GM06990 (cell line): ENCODE results near the gene SLC34A1.

ENCODE experiments used
- DNase-seq: peaks from one replicate; pipeline ENCODE4 v3.0.0-alpha.2; 2011; ENCODE audit not compliant: insufficient read length; ENCODE audit errors: extremely low read depth
- H3K27me3 ChIP-seq: replicated peaks from 2 replicates; pipeline ENCODE4 v1.6.0; 2011; ENCODE audit warnings: low read length; ENCODE audit not compliant: control insufficient read depth, insufficient read depth
- H3K36me3 ChIP-seq: 2 replicates; pipeline ENCODE4 v1.5.1; 2011; ENCODE audit warnings: low read length; ENCODE audit not compliant: control insufficient read depth, insufficient read depth
- H3K4me3 ChIP-seq: replicated peaks from 2 replicates; pipeline ENCODE4 v1.5.1; 2011; ENCODE audit warnings: low read depth, mild to moderate bottlenecking, control low read depth, low read length
- TF ChIP-seq, protein P1 (sequence below): IDR thresholded peaks from 2 replicates; pipeline ENCODE4 v1.5.1; 2011; ENCODE audit warnings: low read length, control low read depth, mild to moderate bottlenecking, inconsistent platforms; ENCODE audit not compliant: insufficient read depth, poor library complexity, severe bottlenecking

Gene SLC34A1

DNA sequence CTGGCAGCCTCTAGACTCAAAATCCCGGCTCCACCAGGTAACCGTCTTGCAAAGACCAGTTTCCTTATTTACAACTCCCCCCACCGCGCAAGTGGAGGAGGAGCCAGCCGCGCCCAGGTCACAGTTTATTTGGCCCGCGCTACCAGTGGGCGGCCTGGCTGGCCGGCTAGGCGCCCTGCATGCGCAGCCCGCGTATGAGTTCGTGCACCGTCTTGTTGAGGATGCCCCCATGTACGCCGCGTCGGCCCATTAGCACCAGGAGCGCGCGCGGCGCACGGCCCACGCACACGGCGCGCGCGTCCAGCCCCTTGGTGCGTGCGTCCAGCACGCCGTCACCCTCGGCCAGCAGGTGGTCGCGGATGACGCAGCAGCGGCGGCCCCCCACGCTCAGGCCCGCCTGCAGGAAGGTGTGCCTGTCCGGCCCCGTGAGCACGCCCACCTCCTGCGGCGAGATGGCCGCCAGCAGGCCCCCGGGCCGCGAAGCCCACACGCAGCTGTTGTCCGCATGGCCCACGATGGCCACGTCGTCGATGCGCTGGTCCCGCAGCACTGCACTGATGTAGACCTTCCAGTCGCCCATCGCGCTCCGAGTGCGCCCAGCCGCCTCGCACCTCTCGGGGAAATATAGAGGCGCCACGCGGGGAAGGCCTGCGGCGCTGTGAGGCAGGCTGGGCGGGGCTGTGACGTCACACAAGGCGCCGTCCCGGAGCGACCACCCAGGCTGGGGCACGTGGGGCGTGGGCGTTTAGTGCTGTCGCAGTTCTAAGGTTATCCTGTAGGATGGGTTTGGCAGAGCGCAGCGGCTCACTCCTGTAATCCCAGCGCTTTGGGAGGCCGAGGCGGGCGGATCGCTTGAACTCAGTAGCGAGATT lies 16.0 kb downstream of the SLC34A1 start, which contains the start of gene PFN3:
Gene PFN3 (minus strand): TSS at position 665 of the 872 bp plus-strand sequence. CDS start 85 bp downstream, at position 580.
- Histone ChIP-seq H3K36me3 (no peaks in the 10 kb centered on the region), H3K4me3 (no peak within 1 kb of the TSS), H3K27me3 (no peaks in the 10 kb centered on the region)
- DNase-seq, result no peak
- TF ChIP-seq, protein P1, sequence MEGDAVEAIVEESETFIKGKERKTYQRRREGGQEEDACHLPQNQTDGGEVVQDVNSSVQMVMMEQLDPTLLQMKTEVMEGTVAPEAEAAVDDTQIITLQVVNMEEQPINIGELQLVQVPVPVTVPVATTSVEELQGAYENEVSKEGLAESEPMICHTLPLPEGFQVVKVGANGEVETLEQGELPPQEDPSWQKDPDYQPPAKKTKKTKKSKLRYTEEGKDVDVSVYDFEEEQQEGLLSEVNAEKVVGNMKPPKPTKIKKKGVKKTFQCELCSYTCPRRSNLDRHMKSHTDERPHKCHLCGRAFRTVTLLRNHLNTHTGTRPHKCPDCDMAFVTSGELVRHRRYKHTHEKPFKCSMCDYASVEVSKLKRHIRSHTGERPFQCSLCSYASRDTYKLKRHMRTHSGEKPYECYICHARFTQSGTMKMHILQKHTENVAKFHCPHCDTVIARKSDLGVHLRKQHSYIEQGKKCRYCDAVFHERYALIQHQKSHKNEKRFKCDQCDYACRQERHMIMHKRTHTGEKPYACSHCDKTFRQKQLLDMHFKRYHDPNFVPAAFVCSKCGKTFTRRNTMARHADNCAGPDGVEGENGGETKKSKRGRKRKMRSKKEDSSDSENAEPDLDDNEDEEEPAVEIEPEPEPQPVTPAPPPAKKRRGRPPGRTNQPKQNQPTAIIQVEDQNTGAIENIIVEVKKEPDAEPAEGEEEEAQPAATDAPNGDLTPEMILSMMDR, result no peak

DNA sequence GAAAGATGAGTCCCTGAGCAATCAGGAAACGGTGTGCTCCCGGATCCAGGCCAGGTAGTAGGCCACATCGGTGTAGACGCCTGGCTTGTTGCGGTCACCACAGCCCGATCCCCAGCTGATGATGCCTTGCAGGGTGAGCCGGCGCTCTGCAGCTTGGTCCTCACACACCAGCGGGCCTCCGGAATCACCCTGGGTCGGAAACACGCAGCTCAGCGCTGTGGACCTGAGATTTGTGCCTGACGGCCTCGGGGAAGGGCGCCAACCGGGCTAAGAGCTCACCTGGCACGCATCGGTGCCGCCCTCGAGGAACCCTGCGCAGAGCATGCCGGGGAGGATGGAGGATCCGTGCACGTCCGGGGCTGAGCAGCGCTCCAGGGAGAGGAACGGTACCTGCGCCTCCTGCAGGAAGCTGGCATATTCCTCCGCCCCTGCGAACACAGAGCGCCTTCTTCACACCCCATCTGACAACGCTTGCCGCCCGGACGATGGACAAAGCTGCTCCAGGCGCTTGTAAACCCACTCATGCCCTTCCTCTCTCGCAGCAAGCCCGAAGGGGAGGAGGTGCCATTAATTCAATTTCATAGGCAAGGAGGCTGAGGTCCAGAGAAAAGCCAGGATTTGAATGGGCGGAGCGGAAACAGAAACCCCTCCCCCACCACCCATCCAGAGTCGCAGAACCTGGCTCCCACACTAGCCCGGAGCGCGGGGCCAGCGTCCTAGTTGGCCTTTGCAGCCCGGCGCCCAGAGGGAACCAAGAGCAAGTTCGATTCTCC lies 18.2 kb downstream of the SLC34A1 start:
- Histone ChIP-seq H3K36me3 (no peaks in the 10 kb centered on the region), H3K4me3 (peak overlapping the region; percentile 67), H3K27me3 (no peaks in the 10 kb centered on the region)
- peak; percentile 44 for DNase-seq
- TF ChIP-seq, protein P1, result peak; percentile 50

DNA sequence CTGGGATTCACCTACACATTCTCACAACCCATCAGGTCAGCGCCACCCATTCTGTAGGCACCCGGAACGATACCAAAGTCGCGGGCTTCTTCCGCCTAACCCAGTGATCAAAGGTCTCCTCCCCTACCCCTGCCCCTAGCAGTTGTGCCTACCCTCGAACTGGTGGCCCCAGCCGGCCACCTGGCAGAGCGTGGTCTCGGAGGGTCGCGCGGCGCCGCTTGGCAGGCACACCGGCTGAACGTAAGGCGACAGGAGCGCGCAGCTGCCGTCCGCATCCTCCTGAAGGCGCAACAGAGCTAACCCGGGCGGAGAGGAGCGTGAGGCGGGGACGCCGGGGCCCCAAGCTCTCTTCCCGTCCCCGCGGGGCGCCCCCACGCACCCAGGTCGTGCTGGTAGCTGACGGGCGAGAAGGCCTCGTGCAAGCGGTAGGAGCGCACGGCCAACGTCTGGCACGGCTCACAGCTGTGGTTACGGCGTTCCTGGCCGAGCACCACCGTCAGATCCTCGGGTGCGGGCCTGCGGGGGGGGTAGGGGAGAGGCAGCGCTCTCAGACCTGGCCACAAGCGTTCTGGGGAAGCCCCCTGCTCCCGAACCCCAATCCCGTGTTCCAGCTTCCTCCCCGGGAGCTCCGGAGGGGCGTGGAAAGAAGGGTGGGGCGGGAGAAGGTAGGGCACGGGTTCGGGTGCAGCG lies 19.0 kb downstream of the SLC34A1 start:
- DNase-seq, result no peak
- TF ChIP-seq, protein P1, result peak; percentile 22
- Histone ChIP-seq H3K4me3 (peak overlapping the region; percentile 67), H3K36me3 (no peaks in the 10 kb centered on the region), H3K27me3 (no peaks in the 10 kb centered on the region)

DNA sequence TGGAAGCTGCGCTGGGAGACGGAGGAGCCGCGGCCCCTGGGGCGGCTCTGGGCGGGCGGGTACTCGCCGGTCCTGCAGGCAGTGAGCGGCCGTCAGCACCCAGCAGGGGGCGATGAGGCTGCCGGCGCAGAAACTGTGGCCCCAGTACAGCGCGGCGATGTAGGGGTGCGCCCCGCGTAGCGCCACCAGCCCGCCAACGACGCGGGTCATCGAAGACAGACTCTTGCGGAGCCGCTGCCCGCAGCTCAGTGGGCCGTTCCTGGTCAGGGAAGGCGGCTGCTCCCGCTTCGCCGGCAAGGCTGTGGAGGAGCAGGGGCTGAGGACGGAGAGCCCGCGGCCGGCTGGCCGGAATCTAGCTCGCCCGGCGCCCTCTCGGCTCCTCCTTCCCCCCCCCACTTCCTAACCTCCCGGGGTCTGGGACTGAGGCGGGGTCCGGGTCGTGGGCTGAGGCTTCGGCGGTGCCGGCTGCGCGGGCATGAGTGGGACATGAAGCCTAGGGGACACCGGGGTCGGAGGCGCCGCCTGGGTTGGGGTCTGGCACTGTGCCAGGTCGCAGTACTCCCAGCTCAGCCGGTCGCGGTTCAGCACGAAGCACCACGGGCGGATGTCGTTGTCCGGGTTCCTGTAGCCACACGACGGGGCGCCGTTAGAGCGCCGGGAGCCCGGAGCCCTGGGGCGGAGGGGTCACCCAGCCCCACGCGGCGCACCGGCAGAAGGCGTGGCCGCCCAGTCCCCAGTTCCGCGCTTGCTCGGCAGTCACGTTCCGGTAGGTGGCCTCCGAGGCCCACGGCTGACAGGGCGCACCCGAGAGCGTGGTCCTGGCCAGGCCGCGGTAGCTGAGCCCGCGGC lies 19.8 kb downstream of the SLC34A1 start:
- no peaks in the 10 kb centered on the region for H3K27me3 ChIP-seq
- peak; percentile 89 for DNase-seq
- H3K4me3 ChIP-seq, result peak overlapping the region; percentile 67
- TF ChIP-seq, protein P1, result peak; percentile 81
- H3K36me3 ChIP-seq, result no peaks in the 10 kb centered on the region

DNA sequence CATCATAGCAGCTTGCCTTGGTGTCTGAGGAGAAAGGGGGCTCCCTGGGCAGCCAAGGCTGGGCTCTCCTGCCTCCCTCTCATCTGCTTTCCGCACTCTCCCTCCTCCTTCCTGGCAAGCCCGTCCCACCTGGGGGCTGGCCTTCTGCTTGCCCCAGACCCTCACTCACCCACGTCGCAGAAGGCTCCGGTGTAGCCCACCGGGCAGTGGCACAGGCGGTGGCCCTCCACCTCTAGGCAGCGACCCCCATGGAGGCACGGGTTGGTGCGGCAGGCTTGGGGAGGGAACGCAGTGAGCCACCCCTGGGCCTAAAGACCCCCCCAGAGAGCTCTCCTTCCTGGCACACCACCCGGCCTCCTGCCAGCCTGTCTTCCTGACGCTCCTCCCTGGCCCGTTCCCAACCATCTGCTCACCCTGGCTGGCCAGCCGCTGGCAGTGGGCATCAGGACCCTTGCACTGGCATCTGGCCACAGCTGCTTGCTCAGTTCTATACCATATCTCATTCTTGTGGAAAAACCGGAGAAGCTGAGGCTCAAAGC lies 20.5 kb downstream of the SLC34A1 start:
- no peak for DNase-seq
- TF ChIP-seq, protein P1, result no peak
- no peaks in the 10 kb centered on the region for H3K27me3 ChIP-seq
- H3K36me3 ChIP-seq, result no peaks in the 10 kb centered on the region
- H3K4me3 ChIP-seq, result peak overlapping the region; percentile 67
